Adrenal gland (tissue), 12 donors: ENCODE measurements around the gene SYPL2. TPM values are rescaled to one million over a fixed set of nuclear protein-coding genes. Genes with fewer than 3 reads are reported as not detected.

Experiments
- DNase-seq, 7 donors: peaks; one replicate each; pipeline ENCODE4 v3.0.0-alpha.2; 2019 to 2020
- H3K27ac ChIP-seq, 5 donors: fragments of 200-600 bp; sonication (generic) in 4 of 5; 1 replicate in 3 of 5; 2 replicates in 2 of 5; pipeline versions ENCODE4 v1.5.1 to v1.8.0; 2016 to 2020; ENCODE audit warnings: mild to moderate bottlenecking in 1 of 5
- H3K27me3 ChIP-seq: fragments of 200-600 bp; 2 replicates; pipeline ENCODE4 v1.8.0; 2021
- H3K36me3 ChIP-seq, 2 donors: fragments of 200-600 bp; replicated peaks in 1 of 2; 1 replicate in 1 of 2; 2 replicates in 1 of 2; pipeline versions ENCODE4 v1.5.1 to v1.8.0; 2018 to 2022
- H3K4me1 ChIP-seq, 2 donors: fragments of 200-600 bp; replicated peaks in 1 of 2; 1 replicate in 1 of 2; 2 replicates in 1 of 2; pipeline versions ENCODE4 v1.5.1 to v1.8.0; 2018 to 2021
- H3K4me3 ChIP-seq, 4 donors: fragments of 200-600 bp; sonication (generic) in 3 of 4; one replicate each; pipeline ENCODE4 v1.5.1; 2016 to 2018
- H3K9me3 ChIP-seq, 3 donors: fragments of 200-600 bp; sonication (generic) in 1 of 3; replicated peaks in 1 of 3; 1 replicate in 2 of 3; 2 replicates in 1 of 3; pipeline versions ENCODE4 v1.5.1 to v1.8.0; 2016 to 2021
- POLR2A ChIP-seq, 2 donors: fragments of 450-650 bp; IDR thresholded peaks; one replicate each; pipeline ENCODE4 v1.6.1; 2017; ENCODE audit warnings: antibody characterized with exemption in 2 of 2, mild to moderate bottlenecking in 2 of 2, moderate library complexity in 1 of 2
- whole genome bisulfite sequencing, 4 donors: extraction: QIAGEN DNeasy Blood & Tissue Kit in 2 of 4; methylation state at CpG; one replicate each; pipeline versions ENCODE4 v1.1.5 to v1.1.7; 2013 to 2017; 5-methylcytosine and 5-hydroxymethylcytosine counted together
- intact Hi-C, 2 donors: fragments of 100-400 bp; cut with DNase I; formaldehyde crosslinking; loops; one replicate each; pipeline versions ENCODE4 v1.14.1 to v1.15.0; 2022 to 2023
- polyA plus RNA-seq, 3 donors: library from polyadenylated mRNA; stranded (reverse); fragments of 200-250 nt in 2 of 3; fragments of 350-450 nt in 1 of 3; fragmentation: Illumina TruSeq in 1 of 3; extraction: RNeasy Lipid Tissue Mini Kit (QIAGEN cat#74804) in 1 of 3; gene quantifications; one replicate each; pipeline ENCODE4 v1.2.3, GENCODE V29; 2013 to 2014
- total RNA-seq, 9 donors: library from RNA; depleted of rRNA in 4 of 9; stranded (reverse); fragments of >200 nt in 4 of 9; fragments of 120-200 nt in 1 of 9; fragmentation: NEBNext Ultra II Directional in 1 of 9; extraction: Animal tissue kit (Norgen Biotek cat#: 25700) in 1 of 9; gene quantifications; one replicate each; pipeline versions ENCODE4 v1.1.0 to v1.2.4, GENCODE V29; 2013 to 2023
- TF ChIP-seq, protein P1 (sequence below), 6 experiments: fragments of 450-650 bp in 4 of 6; fragments of 200-600 bp in 2 of 6; sonication (generic) in 1 of 6; IDR thresholded peaks; 1 replicate in 5 of 6; 2 replicates in 1 of 6; pipeline versions ENCODE4 v1.5.1 to v1.8.0; 2016 to 2021; ENCODE audit warnings: antibody characterized with exemption in 6 of 6, mild to moderate bottlenecking in 2 of 6, moderate library complexity in 1 of 6
- donor health status: healthy with polysubstance abuse.
- donor health status: Bipolar disorder and iron deficiency.
- donor health status: DM: yes; HTN: yes; CAD: no.
- donor health status: DM: no; HTN: no; CAD: no.
- donor health status: DM: no; HTN: no; CAD: no.
- donor health status: DM: yes; HTN: yes; CAD: no.

SYPL2 gene
- total and polyA plus RNA-seq, 12 donors = 5.8 to 23.6 (median 11.6) TPM

DNA sequence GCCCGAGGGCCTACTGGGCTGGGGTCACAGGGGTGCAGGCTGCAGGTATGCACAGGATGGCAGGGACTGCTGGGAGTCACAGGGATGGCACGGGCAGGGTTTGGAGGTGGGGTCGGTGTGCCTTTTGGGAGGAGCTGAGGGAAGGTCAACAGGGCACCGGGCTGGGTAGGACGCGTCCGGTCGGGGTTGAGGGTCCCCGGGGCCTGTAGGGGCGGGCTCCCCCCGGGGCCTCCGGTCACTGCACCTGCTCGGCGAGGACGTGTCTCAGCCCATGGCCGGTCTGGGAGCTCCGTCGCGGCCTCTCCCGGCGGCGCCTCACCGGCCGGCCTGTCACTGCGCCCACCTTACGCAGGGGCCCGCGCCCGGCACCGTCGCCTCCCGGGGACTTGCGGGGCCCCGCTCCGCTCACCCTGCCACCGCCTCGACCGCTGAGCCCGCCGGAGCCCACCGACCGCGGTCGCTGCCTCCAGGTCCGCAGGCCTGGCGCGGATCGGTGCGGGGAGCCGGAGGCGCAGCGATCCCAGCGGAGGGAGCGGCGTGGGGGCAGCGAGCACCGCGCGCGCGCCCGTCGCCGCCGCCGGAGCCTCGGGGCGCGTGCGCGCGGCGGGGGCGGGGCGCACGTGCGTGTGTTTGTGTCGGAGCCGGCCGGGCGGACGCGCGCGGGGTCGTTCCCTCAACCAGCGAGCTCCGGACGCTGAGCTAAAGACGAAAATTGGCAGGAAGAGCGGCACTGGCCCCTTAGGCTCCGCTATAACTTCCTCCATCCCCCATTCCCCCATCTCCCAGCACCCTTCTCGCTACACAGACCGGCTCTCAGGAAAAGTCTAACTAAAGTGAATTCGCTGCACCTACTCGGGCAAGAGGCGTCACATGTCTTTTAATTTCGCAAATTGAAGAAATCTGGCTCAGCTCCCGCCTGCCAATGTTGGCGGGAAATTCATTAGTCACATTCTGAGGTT lies 43.1 kb downstream of the SYPL2 start, which contains the start of gene AMIGO1:
TSS of gene AMIGO1 (minus strand) at position 552 of the 959 bp plus-strand sequence. CDS start 815 bp downstream, outside the sequence.
- H3K27me3 ChIP-seq = no peaks in the 10 kb centered on the region
- H3K4me3 ChIP-seq = peak within 1 kb of the TSS in 3 of 4 donors; percentile 23 to 81 (median 35)
- intact Hi-C loops = loop anchor here in 1 of 2 donors (2.0 kb wide), 1 partner anchor 21 kb away; no protein-coding TSS in a partner anchor
- no peaks in the 10 kb centered on the region for H3K9me3 ChIP-seq
- H3K27ac ChIP-seq = peak within 1 kb of the TSS in 3 of 5 donors; percentile 26 to 72 (median 56)
- peaks cover 0 to 7% of the 10 kb centered on the region in 2 donors for H3K4me1 ChIP-seq
- no peaks in the 10 kb centered on the region for H3K36me3 ChIP-seq
- TF ChIP-seq POLR2A (IDR thresholded peaks at IDR 0.05) = peak in 1 of 2 donors; percentile 31
- TF ChIP-seq, protein P1, sequence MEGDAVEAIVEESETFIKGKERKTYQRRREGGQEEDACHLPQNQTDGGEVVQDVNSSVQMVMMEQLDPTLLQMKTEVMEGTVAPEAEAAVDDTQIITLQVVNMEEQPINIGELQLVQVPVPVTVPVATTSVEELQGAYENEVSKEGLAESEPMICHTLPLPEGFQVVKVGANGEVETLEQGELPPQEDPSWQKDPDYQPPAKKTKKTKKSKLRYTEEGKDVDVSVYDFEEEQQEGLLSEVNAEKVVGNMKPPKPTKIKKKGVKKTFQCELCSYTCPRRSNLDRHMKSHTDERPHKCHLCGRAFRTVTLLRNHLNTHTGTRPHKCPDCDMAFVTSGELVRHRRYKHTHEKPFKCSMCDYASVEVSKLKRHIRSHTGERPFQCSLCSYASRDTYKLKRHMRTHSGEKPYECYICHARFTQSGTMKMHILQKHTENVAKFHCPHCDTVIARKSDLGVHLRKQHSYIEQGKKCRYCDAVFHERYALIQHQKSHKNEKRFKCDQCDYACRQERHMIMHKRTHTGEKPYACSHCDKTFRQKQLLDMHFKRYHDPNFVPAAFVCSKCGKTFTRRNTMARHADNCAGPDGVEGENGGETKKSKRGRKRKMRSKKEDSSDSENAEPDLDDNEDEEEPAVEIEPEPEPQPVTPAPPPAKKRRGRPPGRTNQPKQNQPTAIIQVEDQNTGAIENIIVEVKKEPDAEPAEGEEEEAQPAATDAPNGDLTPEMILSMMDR (IDR thresholded peaks at IDR 0.05) = peak in 1 of 6 experiments; percentile 9
- peak in 5 of 7 donors; percentile 57 to 65 (median 58) for DNase-seq
- 0 to 2% (median 1%) methylated on average over 5 to 100 of the region's 100 CpGs for WGBS, 4 donors

DNA sequence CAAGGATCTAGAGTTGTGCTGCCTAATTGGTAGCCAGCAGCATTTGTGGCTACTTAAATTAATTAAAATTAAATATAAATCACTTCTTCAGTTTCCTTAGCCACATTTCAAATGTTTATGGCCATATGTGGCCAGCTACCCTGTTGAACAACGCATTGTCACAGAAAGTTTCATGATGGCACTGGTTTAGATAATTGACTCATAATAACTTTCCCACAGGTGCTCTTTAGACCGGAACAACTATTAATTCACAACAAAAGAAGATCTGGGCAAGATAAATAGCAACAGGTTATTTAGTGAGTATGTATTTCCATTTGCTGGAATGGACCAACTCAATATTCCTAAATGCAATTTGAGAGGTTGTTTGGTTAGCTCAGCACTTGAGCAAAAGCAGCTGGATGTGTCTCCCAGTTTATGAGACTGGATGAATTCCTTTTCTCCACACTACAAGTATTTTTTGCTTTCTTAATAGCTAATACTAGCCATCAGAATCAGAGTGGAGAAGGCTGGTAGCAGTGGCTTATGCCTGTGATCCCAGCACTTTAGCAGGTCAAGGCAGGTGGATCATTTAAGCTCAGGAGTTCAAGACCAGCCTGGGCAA lies 46.9 kb downstream of the SYPL2 start:
- no peaks in the 10 kb centered on the region for H3K36me3 ChIP-seq
- intact Hi-C loops = no loop called here

DNA sequence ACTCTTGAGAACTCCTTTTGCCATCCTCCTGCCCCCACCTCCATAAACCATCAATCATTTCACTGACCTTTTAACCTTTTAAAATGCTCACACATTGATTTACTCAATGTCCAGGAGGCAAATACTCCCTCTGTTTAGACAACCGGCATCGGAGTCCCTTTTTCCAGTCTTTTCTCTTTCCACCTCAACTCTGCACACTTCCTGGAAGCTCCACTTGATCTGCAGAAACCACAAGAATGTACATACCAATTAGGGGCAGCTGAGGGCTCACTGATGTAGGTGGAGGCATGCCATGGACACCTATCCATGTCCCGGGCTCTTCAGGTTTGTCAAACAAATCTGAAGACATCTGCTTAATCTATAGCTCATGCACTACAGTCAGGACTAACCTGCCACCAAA lies 48.5 kb downstream of the SYPL2 start:
- Histone ChIP-seq H3K4me1 (peaks cover 0 to 7% of the 10 kb centered on the region in 2 donors), H3K27ac (no peak overlapping the region), H3K36me3 (no peaks in the 10 kb centered on the region), H3K27me3 (no peaks in the 10 kb centered on the region), H3K4me3 (no peak overlapping the region), H3K9me3 (no peaks in the 10 kb centered on the region)
- DNase-seq = no peak
- TF ChIP-seq, protein P1 (IDR thresholded peaks at IDR 0.05) = no peak
- no peak for TF ChIP-seq POLR2A (IDR thresholded peaks at IDR 0.05)
- intact Hi-C loops = no loop called here
- 67 to 87% (median 83%) methylated on average over 3 of the region's 3 CpGs for WGBS, 4 donors

More for the DNA sequence above, 46.9 kb downstream of the SYPL2 start:
- H3K4me3 ChIP-seq = no peak overlapping the region
- no peak overlapping the region for H3K27ac ChIP-seq
- WGBS, 4 donors = 82 to 87% (median 86%) methylated on average over 2 of the region's 2 CpGs
- peaks cover 0 to 7% of the 10 kb centered on the region in 2 donors for H3K4me1 ChIP-seq
- H3K27me3 ChIP-seq = no peaks in the 10 kb centered on the region
- no peaks in the 10 kb centered on the region for H3K9me3 ChIP-seq
- no peak for DNase-seq
- TF ChIP-seq, protein P1 (IDR thresholded peaks at IDR 0.05) = no peak
- TF ChIP-seq POLR2A (IDR thresholded peaks at IDR 0.05) = no peak

DNA sequence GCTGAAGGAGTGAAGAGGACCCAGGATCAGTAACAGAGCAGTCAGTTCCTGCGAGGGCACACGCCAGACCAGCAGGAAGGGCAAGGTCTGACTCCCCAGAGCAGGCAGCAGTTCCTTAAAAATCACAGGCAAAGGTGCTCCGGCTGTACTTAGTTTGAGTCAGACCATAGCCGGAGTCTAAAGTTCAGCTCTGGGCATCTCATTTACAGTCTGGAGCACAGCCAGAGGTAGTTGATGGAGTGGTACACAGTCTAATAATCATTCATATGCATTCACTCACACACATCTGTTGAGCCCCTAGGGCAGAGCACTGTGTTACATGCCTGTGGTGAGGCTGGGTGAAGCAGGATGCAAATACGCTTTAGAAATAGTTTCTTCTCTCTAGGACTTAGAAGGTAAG lies 50.5 kb downstream of the SYPL2 start:
- DNase-seq = no peak
- H3K36me3 ChIP-seq = no peaks in the 10 kb centered on the region
- no peak for TF ChIP-seq POLR2A (IDR thresholded peaks at IDR 0.05)
- TF ChIP-seq, protein P1 (IDR thresholded peaks at IDR 0.05) = no peak
- intact Hi-C loops = no loop called here
- H3K27me3 ChIP-seq = no peaks in the 10 kb centered on the region
- peaks cover 10 to 14% of the 10 kb centered on the region in 2 donors for H3K4me1 ChIP-seq
- no peak overlapping the region for H3K4me3 ChIP-seq
- no peak overlapping the region for H3K27ac ChIP-seq
- no peaks in the 10 kb centered on the region for H3K9me3 ChIP-seq
- WGBS, 4 donors = 68 to 77% (median 73%) methylated on average over 3 to 5 of the region's 5 CpGs
